ENCODE data around the gene TSPAN14. TPM values are rescaled to one million over a fixed set of nuclear protein-coding genes. Genes with fewer than 3 reads are reported as not detected.

Gene TSPAN14
- total and polyA plus RNA-seq, 2 of the 13 experiments (the other 11 are each of a cell fraction or from before 2014, with no cell fraction given) = 24.1 to 80.6 TPM

- TF ChIP-seq PHF5A (CRISPR knock-in tag; IDR thresholded peaks at IDR 0.05; ENCODE audit: low read depth, unreplicated experiment) (no peak), ZKSCAN5 (CRISPR knock-in tag; IDR thresholded peaks at IDR 0.05) (no peak), ZNF225 (CRISPR knock-in tag; IDR thresholded peaks at IDR 0.05) (no peak), ZNF629 (CRISPR knock-in tag; conservative IDR thresholded peaks at IDR 0.05) (no peak), ZNF614 (CRISPR knock-in tag; IDR thresholded peaks at IDR 0.05; ENCODE audit: borderline replicate concordance) (no peak)
Measured at GRCh38 chr10:80427541-80427940, 26.6 kb upstream of the TSPAN14 start (continued).

DNA sequence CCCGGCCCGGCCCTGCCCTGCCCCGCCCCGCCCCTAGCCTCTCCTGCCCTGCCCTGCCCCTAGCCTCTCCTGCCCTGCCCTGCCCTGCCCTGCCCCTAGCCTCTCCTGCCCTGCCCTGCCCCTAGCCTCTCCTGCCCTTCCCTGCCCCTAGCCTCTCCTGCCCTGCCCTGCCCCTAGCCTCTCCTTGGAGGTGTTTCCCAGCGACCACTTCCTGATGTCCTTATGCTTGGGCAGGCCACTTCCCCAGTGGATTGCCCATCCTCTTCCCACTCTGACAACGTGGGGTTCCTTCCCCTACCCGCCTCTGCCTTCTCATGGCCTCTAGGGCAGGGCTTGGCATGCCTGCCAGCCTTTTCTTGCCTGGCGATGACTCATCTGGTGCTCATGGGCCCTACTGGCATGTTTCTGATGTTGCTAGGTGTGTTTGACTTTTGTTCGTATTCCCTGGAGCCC lies 24.6 kb upstream of the TSPAN14 start:
- Histone ChIP-seq H3K4me3 (replicated peaks in 1 of 3; ENCODE audit: insufficient read depth in 1 of 3, low read depth in 2 of 3, low read length in 3 of 3) (no peak overlapping the region), H3K4me1 (ENCODE audit: insufficient read depth, low read length) (no peaks in the 10 kb centered on the region), H3K36me3 (replicated peaks in 1 of 2; ENCODE audit: control insufficient read depth in 1 of 2, insufficient read depth in 2 of 2, low read length in 2 of 2) (peaks cover 14 to 72% of the 10 kb centered on the region in 2 experiments), H3K4me2 (ENCODE audit: low read depth, low read length) (no peak overlapping the region), H3K9me3 (ENCODE audit: low read length) (no peaks in the 10 kb centered on the region), H3K27ac (ENCODE audit: extremely low read length, insufficient read depth, low read length) (no peak overlapping the region), H2AFZ (ENCODE audit: low read length) (no peak overlapping the region), H3K27me3 (ENCODE audit: control insufficient read depth in 1 of 2, insufficient read depth in 2 of 2, low read length in 2 of 2) (no peaks in the 10 kb centered on the region), H3K9ac (ENCODE audit: insufficient read depth, low read depth, low read length) (no peak overlapping the region), H4K20me1 (ENCODE audit: insufficient read depth, low read length) (no peaks in the 10 kb centered on the region), H3K79me2 (ENCODE audit: insufficient read depth, low read length) (no peaks in the 10 kb centered on the region)
- ChIA-PET POLR2A (no interaction called here), CTCF (ENCODE audit: low intra/inter-chr PET ratio, low total read pairs) (no interaction called here)
- in situ Hi-C loops (cut with HindIII; ENCODE audit: extremely low pct_ligation_motif_present, low pct_unique_long_range_greater_than_20kb) = no loop called here
- no peak for TF ChIP-seq SIX4 (CRISPR knock-in tag; IDR thresholded peaks at IDR 0.05)
- TF ChIP-seq MEF2D (CRISPR knock-in tag; IDR thresholded peaks at IDR 0.05) = no peak
- TF ChIP-seq TEAD2 (CRISPR knock-in tag; IDR thresholded peaks at IDR 0.05) = no peak
- no peak for TF ChIP-seq ZNF430 (CRISPR knock-in tag; IDR thresholded peaks at IDR 0.05)
- TF ChIP-seq ZNF34 (CRISPR knock-in tag; IDR thresholded peaks at IDR 0.05; ENCODE audit: borderline replicate concordance) = no peak
- no peak for TF ChIP-seq RNF219 (CRISPR knock-in tag; IDR thresholded peaks at IDR 0.05)
- ATAC-seq (no peak), DNase-seq (ENCODE audit: low spot score) (no peak), FAIRE-seq (no peak)
- intact Hi-C loops (cut with micrococcal nuclease; ENCODE audit: unreplicated experiment) = no loop called here
- no TSS peak for BruUV-seq (replicated peaks)
- WGBS (ENCODE audit: low lambda C conversion rate) = 85% methylated on average over 9 of the region's 9 CpGs
